GM12891 (cell line): Measurements from ENCODE around the gene BARHL2.

Experiments
- DNase-seq: peaks from one replicate; pipeline ENCODE4 v3.0.0; 2011; ENCODE audit warnings: low spot score; ENCODE audit not compliant: insufficient read length
- FAIRE-seq: peaks from 2 replicates; lab custom pipeline; 2011; peaks lifted over from hg19 to GRCh38; lab: Jason Lieb, UNC
- PAX5 ChIP-seq: IDR thresholded peaks from 2 replicates; pipeline ENCODE4 v1.6.1; 2011; ENCODE audit warnings: low read length, moderate library complexity, mild to moderate bottlenecking; ENCODE audit not compliant: insufficient read depth, severe bottlenecking
- POLR2A ChIP-seq: IDR thresholded peaks from 2 replicates; pipeline ENCODE4 v1.6.1; 2011; ENCODE audit warnings: low read depth, low read length, control low read depth
- POLR2AphosphoS5 ChIP-seq: IDR thresholded peaks from 2 replicates; pipeline ENCODE4 v1.6.1; 2011; ENCODE audit warnings: low read depth, low read length, control low read depth
- POU2F2 ChIP-seq: IDR thresholded peaks from 2 replicates; pipeline ENCODE4 v1.6.1; 2011; ENCODE audit warnings: low read depth, mild to moderate bottlenecking, control low read depth, low read length, moderate library complexity
- SPI1 ChIP-seq: IDR thresholded peaks from 2 replicates; pipeline ENCODE4 v1.6.1; 2011; ENCODE audit warnings: low read depth, low read length, control low read depth
- TAF1 ChIP-seq: IDR thresholded peaks from 2 replicates; pipeline ENCODE4 v1.6.1; 2011; ENCODE audit warnings: low read depth, low read length, control low read depth

The BARHL2 gene

DNA sequence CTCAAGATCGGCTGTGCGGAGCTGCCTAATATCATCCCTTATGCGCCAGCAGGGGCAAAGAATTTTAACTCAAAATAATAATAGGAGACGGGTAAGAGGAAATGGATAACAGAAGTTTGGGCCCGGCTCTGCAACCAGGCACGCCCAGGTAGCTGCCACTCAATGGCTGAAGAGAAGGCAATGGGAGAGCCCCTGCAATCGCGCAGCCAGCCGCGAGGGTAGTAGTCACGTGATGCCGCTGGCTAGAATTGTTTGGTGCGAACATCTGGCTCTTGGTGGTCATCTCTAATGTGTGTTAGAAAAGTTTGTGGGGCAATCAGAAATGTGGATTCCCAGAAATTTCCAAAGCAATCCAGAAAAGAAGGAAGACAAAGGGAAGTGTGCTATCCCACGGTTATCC lies 12.3 kb downstream of the BARHL2 start:
- no peak for TF ChIP-seq POU2F2
- no peak for TF ChIP-seq PAX5
- TF ChIP-seq POLR2A = no peak
- TF ChIP-seq TAF1 = no peak
- TF ChIP-seq POLR2AphosphoS5 = no peak
- no peak for TF ChIP-seq SPI1
- no peak for DNase-seq

DNA sequence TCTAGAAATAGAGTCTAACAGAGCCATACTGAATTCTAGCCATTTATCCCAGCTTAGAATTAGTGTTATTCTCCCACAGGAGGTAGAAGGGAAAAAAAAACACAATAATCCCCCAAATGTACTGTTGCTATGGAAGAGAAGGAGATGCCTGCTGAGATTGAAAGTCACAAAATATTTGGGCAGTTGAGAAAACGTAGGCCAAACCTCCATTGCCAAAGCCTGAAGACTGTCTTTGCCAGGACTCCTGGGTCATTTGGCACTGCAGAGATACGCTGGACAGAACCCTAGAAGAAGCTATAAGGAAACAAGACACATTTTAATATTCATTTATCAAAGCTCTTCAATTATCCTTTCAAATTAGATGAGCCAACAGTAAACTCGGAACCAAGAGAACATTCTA lies 22.3 kb downstream of the BARHL2 start:
- FAIRE-seq = no peak
- DNase-seq = no peak
- TF ChIP-seq SPI1 = no peak
- no peak for TF ChIP-seq TAF1
- no peak for TF ChIP-seq PAX5
- no peak for TF ChIP-seq POLR2A
- TF ChIP-seq POLR2AphosphoS5 = no peak
- no peak for TF ChIP-seq POU2F2

More for the DNA sequence above, 12.3 kb downstream of the BARHL2 start:
- FAIRE-seq = no peak

- FAIRE-seq = no peak
- TF ChIP-seq PAX5 (no peak), POLR2A (no peak), POU2F2 (no peak), POLR2AphosphoS5 (no peak), TAF1 (no peak), SPI1 (no peak)
- no peak for DNase-seq
Observed at GRCh38 chr1:90687747-90688146, 29.4 kb downstream of the BARHL2 start.

DNA sequence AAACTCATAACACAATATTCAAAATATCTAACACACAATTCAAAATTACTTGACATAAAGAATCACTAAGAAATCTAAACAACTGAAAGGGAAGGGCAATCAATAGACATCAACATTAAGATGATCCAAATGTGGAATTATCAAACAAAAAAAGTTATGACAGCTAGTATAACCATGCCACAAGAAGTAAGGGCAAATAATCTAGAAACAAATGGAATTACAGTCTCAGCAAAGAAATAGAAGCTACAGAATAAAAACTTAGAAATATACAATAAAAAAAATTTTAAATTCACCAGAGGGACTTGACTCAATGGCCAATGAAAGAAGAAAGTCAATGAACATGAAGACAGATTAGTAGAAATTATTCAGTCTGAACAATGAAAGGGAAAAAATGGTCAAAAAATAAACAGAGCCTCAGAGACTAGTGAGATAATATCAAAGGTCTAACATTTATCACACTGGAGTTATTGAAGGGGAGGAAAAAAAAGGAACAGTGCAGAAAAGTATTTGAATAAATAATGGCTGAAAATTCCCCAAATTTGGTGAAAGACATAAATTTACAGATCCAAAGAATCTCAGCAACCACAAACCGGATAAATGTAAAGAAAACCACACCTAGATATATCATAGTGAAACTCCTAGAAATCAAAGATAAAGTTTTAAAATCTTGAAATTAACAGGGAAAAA lies 41.8 kb downstream of the BARHL2 start:
- no peak for DNase-seq
- FAIRE-seq = no peak
- no peak for TF ChIP-seq POLR2A
- TF ChIP-seq POLR2AphosphoS5 = no peak
- TF ChIP-seq POU2F2 = no peak
- no peak for TF ChIP-seq SPI1
- no peak for TF ChIP-seq PAX5
- TF ChIP-seq TAF1 = no peak

- TF ChIP-seq POU2F2 (no peak), POLR2AphosphoS5 (no peak), POLR2A (no peak), SPI1 (no peak), PAX5 (no peak), TAF1 (no peak)
- DNase-seq = no peak
- FAIRE-seq = no peak
Observed at GRCh38 chr1:90671741-90672140, 45.4 kb downstream of the BARHL2 start.

DNA sequence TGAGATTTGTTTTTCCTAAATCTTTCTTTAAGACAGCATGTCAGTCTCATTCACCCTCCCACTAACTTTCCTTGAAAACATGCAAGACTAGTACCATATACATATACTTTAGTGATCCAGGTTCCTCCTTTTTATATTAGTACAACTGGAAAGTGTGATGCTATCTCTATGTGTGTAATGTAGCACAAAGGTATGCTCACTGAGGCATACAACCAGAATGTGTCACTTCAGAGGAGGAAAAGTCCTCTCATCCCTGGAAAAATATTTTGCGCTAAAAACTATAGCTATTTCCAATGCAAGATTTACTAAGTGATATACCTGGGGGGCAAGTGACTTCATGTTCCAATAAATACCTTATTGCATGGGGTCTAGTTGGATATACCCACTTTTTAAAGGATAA lies 45.9 kb downstream of the BARHL2 start:
- no peak for DNase-seq
- FAIRE-seq = no peak
- TF ChIP-seq POU2F2 = no peak
- no peak for TF ChIP-seq PAX5
- TF ChIP-seq SPI1 = no peak
- no peak for TF ChIP-seq POLR2A
- TF ChIP-seq POLR2AphosphoS5 = no peak
- TF ChIP-seq TAF1 = no peak
